ENCODE results near the gene TOR2A. TPM values are rescaled to one million over a fixed set of nuclear protein-coding genes. Genes with fewer than 3 reads are reported as not detected.

TOR2A gene
- total RNA-seq, 6 donors from 2014 or later, result 11.4 to 27.2 (median 21.0) TPM

- Histone ChIP-seq H3K4me1 (peaks cover 7 to 18% (median 11%) of the 10 kb centered on the region in 4 donors), H3K27ac (no peak overlapping the region), H3K4me3 (no peak overlapping the region), H3K27me3 (no peaks in the 10 kb centered on the region), H3K36me3 (peaks cover 0 to 22% (median 21%) of the 10 kb centered on the region in 4 donors), H3K9me3 (no peaks in the 10 kb centered on the region)
- ATAC-seq (ENCODE audit: low FRiP score in 2 of 2) (no peak), DNase-seq (no peak)
- TF ChIP-seq POLR2AphosphoS5 (IDR thresholded peaks at IDR 0.05) (no peak), POLR2A (IDR thresholded peaks at IDR 0.05) (no peak), EP300 (IDR thresholded peaks at IDR 0.05) (no peak)
- TF ChIP-seq, protein P1, sequence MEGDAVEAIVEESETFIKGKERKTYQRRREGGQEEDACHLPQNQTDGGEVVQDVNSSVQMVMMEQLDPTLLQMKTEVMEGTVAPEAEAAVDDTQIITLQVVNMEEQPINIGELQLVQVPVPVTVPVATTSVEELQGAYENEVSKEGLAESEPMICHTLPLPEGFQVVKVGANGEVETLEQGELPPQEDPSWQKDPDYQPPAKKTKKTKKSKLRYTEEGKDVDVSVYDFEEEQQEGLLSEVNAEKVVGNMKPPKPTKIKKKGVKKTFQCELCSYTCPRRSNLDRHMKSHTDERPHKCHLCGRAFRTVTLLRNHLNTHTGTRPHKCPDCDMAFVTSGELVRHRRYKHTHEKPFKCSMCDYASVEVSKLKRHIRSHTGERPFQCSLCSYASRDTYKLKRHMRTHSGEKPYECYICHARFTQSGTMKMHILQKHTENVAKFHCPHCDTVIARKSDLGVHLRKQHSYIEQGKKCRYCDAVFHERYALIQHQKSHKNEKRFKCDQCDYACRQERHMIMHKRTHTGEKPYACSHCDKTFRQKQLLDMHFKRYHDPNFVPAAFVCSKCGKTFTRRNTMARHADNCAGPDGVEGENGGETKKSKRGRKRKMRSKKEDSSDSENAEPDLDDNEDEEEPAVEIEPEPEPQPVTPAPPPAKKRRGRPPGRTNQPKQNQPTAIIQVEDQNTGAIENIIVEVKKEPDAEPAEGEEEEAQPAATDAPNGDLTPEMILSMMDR (IDR thresholded peaks at IDR 0.05), result no peak
- WGBS, 2 donors, result 83 to 86% methylated on average over 15 to 16 of the region's 16 CpGs
These were observed 3.2 kb downstream of the TOR2A start for GRCh38 chr9:127731938-127732337.

DNA sequence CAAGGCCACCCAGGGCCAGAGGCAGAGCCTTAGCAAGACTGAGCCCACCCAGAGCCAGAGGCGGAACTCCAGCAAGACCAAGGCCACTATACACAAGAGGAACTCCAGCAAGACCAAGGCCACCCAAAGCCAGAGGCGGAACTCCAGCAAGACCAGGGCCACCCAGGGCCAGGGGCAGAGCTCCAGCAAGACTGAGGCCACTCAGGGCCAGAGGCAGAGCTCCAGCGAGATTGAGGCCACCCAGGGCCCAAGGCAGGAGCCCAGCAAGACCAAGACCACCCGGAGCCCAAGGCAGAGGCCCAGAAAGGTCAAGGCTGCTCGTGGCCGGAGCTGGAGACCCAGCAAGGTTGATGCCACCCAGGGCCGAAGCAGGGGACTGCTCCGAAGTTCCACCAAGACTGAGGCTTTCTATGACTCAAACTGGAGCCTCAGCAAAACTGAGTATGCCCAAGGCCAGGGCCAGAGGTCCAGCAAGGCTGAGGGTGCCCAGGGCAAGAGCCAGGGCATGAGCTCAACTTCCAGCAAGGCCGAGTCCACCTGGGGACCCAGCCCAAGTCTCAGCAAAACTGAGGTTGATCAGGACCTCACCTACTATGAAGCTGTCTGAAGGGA lies 4.2 kb downstream of the TOR2A start:
- ATAC-seq (ENCODE audit: low FRiP score in 2 of 2) (no peak), DNase-seq (no peak)
- H3K4me1 ChIP-seq, result peaks cover 7 to 18% (median 11%) of the 10 kb centered on the region in 4 donors
- H3K27me3 ChIP-seq, result no peaks in the 10 kb centered on the region
- TF ChIP-seq, protein P1 (IDR thresholded peaks at IDR 0.05), result no peak
- TF ChIP-seq POLR2A (IDR thresholded peaks at IDR 0.05), result no peak
- TF ChIP-seq EP300 (IDR thresholded peaks at IDR 0.05), result no peak
- TF ChIP-seq POLR2AphosphoS5 (IDR thresholded peaks at IDR 0.05), result no peak
- WGBS, 2 donors, result 92 to 93% methylated on average over 5 to 9 of the region's 9 CpGs
- H3K36me3 ChIP-seq, result peaks cover 0 to 22% (median 21%) of the 10 kb centered on the region in 4 donors
- H3K27ac ChIP-seq, result no peak overlapping the region
- no peak overlapping the region for H3K4me3 ChIP-seq
- no peaks in the 10 kb centered on the region for H3K9me3 ChIP-seq

- TF ChIP-seq POLR2AphosphoS5 (IDR thresholded peaks at IDR 0.05) (no peak), EP300 (IDR thresholded peaks at IDR 0.05) (no peak), POLR2A (IDR thresholded peaks at IDR 0.05) (no peak)
- TF ChIP-seq, protein P1 (IDR thresholded peaks at IDR 0.05), result no peak
- no peak for ATAC-seq (ENCODE audit: low FRiP score in 2 of 2)
These were observed 4.8 kb downstream of the TOR2A start for GRCh38 chr9:127730262-127730661.

DNA sequence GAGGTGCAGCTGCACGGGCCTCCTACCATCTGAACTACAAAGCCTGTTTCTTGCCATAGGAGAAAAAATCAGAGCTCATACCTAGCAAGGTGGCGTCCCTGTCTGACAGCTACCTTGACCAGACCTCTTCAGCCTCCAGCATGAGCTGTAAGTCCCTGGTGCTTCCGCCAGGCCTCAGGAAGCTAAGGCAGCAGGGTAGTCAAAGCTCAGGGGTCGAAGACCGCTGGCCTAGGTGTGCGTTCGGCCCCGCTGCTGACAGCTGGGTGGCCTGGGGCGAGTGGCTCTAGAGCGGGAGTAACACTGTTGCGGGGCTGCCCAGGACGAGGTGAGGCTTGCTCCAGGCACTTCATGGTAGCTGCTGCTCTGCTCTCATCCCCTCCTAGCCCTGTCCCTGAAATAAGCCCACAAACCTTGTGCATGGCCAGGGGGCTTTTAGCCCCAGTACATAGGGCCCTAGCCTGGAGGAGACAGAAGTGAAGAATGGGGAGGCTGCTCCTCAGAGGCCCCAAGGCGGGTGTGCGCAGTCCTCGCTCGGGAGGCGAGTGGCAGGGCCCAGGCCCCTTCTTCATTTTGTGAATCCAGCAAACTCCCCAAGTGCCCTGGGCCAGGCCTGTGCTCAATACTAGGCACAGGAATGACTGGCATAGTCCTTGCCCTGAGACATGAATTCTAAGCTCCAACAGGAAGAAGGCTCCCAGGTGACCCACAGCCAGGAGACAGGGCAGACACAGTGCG lies 5.4 kb downstream of the TOR2A start:
- TF ChIP-seq POLR2AphosphoS5 (IDR thresholded peaks at IDR 0.05) (no peak), POLR2A (IDR thresholded peaks at IDR 0.05) (no peak), EP300 (IDR thresholded peaks at IDR 0.05) (no peak)
- TF ChIP-seq, protein P1 (IDR thresholded peaks at IDR 0.05), result no peak
- H3K4me3 ChIP-seq, result no peak overlapping the region
- H3K4me1 ChIP-seq, result peaks cover 8 to 16% (median 11%) of the 10 kb centered on the region in 4 donors
- DNase-seq, result no peak
- no peaks in the 10 kb centered on the region for H3K27me3 ChIP-seq
- no peaks in the 10 kb centered on the region for H3K9me3 ChIP-seq
- peaks cover 0 to 22% (median 21%) of the 10 kb centered on the region in 4 donors for H3K36me3 ChIP-seq
- no peak for ATAC-seq (ENCODE audit: low FRiP score in 2 of 2)
- 87 to 89% methylated on average over 4 to 18 of the region's 18 CpGs for WGBS, 2 donors
- no peak overlapping the region for H3K27ac ChIP-seq

More at GRCh38 chr9:127730262-127730661, 4.8 kb downstream of the TOR2A start:
- H3K27me3 ChIP-seq, result no peaks in the 10 kb centered on the region
- WGBS, 2 donors, result 90 to 94% methylated on average over 5 to 9 of the region's 9 CpGs
- peaks cover 7 to 13% (median 8%) of the 10 kb centered on the region in 4 donors for H3K4me1 ChIP-seq
- peaks cover 0 to 22% (median 21%) of the 10 kb centered on the region in 4 donors for H3K36me3 ChIP-seq
- H3K9me3 ChIP-seq, result no peaks in the 10 kb centered on the region
- no peak overlapping the region for H3K4me3 ChIP-seq
- H3K27ac ChIP-seq, result no peak overlapping the region
- DNase-seq, result no peak

Data from upper lobe of left lung (tissue), 6 donors.